HEK293 (cell line): ENCODE measurements around the gene WASF3.

Experiments
- CTCF ChIA-PET: fragments of 350-600 bp; formaldehyde crosslinking; extraction: SDS; loops from one replicate; lab custom pipeline; 2021; ENCODE audit warnings: antibody characterized with exemption; lab: Yijun Ruan, JAX
- POLR2A ChIA-PET: fragments of 300-600 bp; formaldehyde crosslinking; extraction: SDS; loops from one replicate; lab custom pipeline; 2020; ENCODE audit warnings: antibody characterized with exemption, inconsistent platforms; lab: Yijun Ruan, JAX
- H3K27ac ChIP-seq: fragments of 200-500 bp; sonication (Bioruptor generic); 2 replicates; pipeline ENCODE4 v1.5.1; 2014; ENCODE audit warnings: low read depth, low read length, control low read depth, inconsistent platforms; ENCODE audit errors: extremely low read depth
- H3K36me3 ChIP-seq, 2 experiments: fragments of 200-500 bp in 1 of 2; sonication (Bioruptor generic) in 1 of 2; 1 replicate in 1 of 2; 2 replicates in 1 of 2; pipeline ENCODE4 v1.5.1; 2014 to 2017; ENCODE audit warnings: inconsistent platforms in 2 of 2, low read length in 2 of 2; ENCODE audit not compliant: control insufficient read depth in 2 of 2, insufficient read depth in 1 of 2
- H3K4me1 ChIP-seq: fragments of 200-500 bp; sonication (Bioruptor generic); 2 replicates; pipeline ENCODE4 v1.5.1; 2014; ENCODE audit warnings: mild to moderate bottlenecking, low read length, inconsistent platforms; ENCODE audit not compliant: control insufficient read depth, insufficient read depth
- H3K4me3 ChIP-seq: 2 replicates; pipeline ENCODE4 v1.5.1; 2011; ENCODE audit warnings: low read depth, mild to moderate bottlenecking, control low read depth, low read length, moderate library complexity
- H3K9me3 ChIP-seq: fragments of 200-500 bp; sonication (Bioruptor generic); 2 replicates; pipeline ENCODE4 v1.5.1; 2014; ENCODE audit warnings: low read depth, low read length, inconsistent platforms; ENCODE audit not compliant: control insufficient read depth, insufficient read depth
- BCL11A ChIP-seq: fragments of 450-650 bp; formaldehyde crosslinking; IDR thresholded peaks from 2 replicates; pipeline ENCODE4 v1.5.1; 2016; ENCODE audit warnings: low read depth, missing biosample characterization, missing genetic modification characterization
- KLF17 ChIP-seq: fragments of 450-650 bp; formaldehyde crosslinking; IDR thresholded peaks from 2 replicates; pipeline ENCODE4 v1.5.1; 2016; ENCODE audit warnings: missing biosample characterization, missing genetic modification characterization
- SCRT1 ChIP-seq: fragments of 450-650 bp; formaldehyde crosslinking; IDR thresholded peaks from 2 replicates; pipeline ENCODE4 v1.5.1; 2016; ENCODE audit warnings: missing biosample characterization, missing genetic modification characterization, borderline replicate concordance
- WT1 ChIP-seq: fragments of 450-650 bp; formaldehyde crosslinking; IDR thresholded peaks from 2 replicates; pipeline ENCODE4 v1.5.1; 2016; ENCODE audit warnings: missing biosample characterization, missing genetic modification characterization
- ZBTB1 ChIP-seq: fragments of 450-650 bp; formaldehyde crosslinking; IDR thresholded peaks from 2 replicates; pipeline ENCODE4 v1.5.1; 2016; ENCODE audit warnings: missing biosample characterization, missing genetic modification characterization
- ZBTB17 ChIP-seq: fragments of 450-650 bp; formaldehyde crosslinking; IDR thresholded peaks from 2 replicates; pipeline ENCODE4 v1.5.1; 2016; ENCODE audit warnings: missing biosample characterization, missing genetic modification characterization
- ZBTB20 ChIP-seq: fragments of 450-650 bp; formaldehyde crosslinking; IDR thresholded peaks from 2 replicates; pipeline ENCODE4 v1.5.1; 2016; ENCODE audit warnings: missing biosample characterization, missing genetic modification characterization
- ZBTB44 ChIP-seq: fragments of 450-650 bp; IDR thresholded peaks from 2 replicates; pipeline ENCODE4 v1.5.1; 2018; ENCODE audit warnings: missing biosample characterization, mild to moderate bottlenecking, missing genetic modification characterization
- ZFHX2 ChIP-seq: fragments of 450-650 bp; formaldehyde crosslinking; conservative IDR thresholded peaks from 2 replicates; pipeline ENCODE4 v1.5.1; 2016; ENCODE audit warnings: missing biosample characterization, missing genetic modification characterization
- ZNF10 ChIP-seq: fragments of 450-650 bp; formaldehyde crosslinking; IDR thresholded peaks from 2 replicates; pipeline ENCODE4 v1.5.1; 2017; ENCODE audit warnings: missing biosample characterization, missing genetic modification characterization
- ZNF169 ChIP-seq: fragments of 450-650 bp; formaldehyde crosslinking; IDR thresholded peaks from 2 replicates; pipeline ENCODE4 v1.5.1; 2016; ENCODE audit warnings: missing biosample characterization, missing genetic modification characterization
- ZNF19 ChIP-seq: fragments of 450-650 bp; formaldehyde crosslinking; IDR thresholded peaks from 2 replicates; pipeline ENCODE4; 2016; ENCODE audit warnings: missing biosample characterization, missing genetic modification characterization, low read depth
- ZNF2 ChIP-seq: fragments of 450-650 bp; formaldehyde crosslinking; IDR thresholded peaks from 2 replicates; pipeline ENCODE4 v1.5.1; 2016; ENCODE audit warnings: missing biosample characterization, missing genetic modification characterization
- ZNF292 ChIP-seq: fragments of 450-650 bp; formaldehyde crosslinking; IDR thresholded peaks from 2 replicates; pipeline ENCODE4 v1.5.1; 2016; ENCODE audit warnings: low read depth, missing biosample characterization, missing genetic modification characterization, borderline replicate concordance
- ZNF324 ChIP-seq: fragments of 450-650 bp; formaldehyde crosslinking; IDR thresholded peaks from 2 replicates; pipeline ENCODE4 v1.5.1; 2016; ENCODE audit warnings: missing biosample characterization, missing genetic modification characterization
- ZNF37A ChIP-seq: fragments of 450-650 bp; IDR thresholded peaks from 2 replicates; pipeline ENCODE4 v1.5.1; 2018; ENCODE audit warnings: missing biosample characterization, missing genetic modification characterization
- ZNF391 ChIP-seq: fragments of 450-650 bp; formaldehyde crosslinking; IDR thresholded peaks from 2 replicates; pipeline ENCODE4 v1.5.1; 2016; ENCODE audit warnings: low read depth, missing biosample characterization, missing genetic modification characterization, borderline replicate concordance
- ZNF426 ChIP-seq: fragments of 450-650 bp; formaldehyde crosslinking; IDR thresholded peaks from 2 replicates; pipeline ENCODE4 v1.5.1; 2017; ENCODE audit warnings: missing biosample characterization, missing genetic modification characterization, mild to moderate bottlenecking, inconsistent platforms, moderate library complexity
- ZNF585B ChIP-seq: fragments of 450-650 bp; formaldehyde crosslinking; IDR thresholded peaks from 2 replicates; pipeline ENCODE4 v1.5.1; 2016; ENCODE audit warnings: missing biosample characterization, missing genetic modification characterization
- ZNF624 ChIP-seq: fragments of 450-650 bp; formaldehyde crosslinking; IDR thresholded peaks from 2 replicates; pipeline ENCODE4 v1.5.1; 2017; ENCODE audit warnings: missing biosample characterization, missing genetic modification characterization
- ZNF626 ChIP-seq: fragments of 450-650 bp; sonication (Bioruptor Pico); formaldehyde crosslinking; IDR thresholded peaks from 2 replicates; pipeline ENCODE4 v1.5.1; 2018; ENCODE audit warnings: missing biosample characterization, missing genetic modification characterization, inconsistent platforms
- ZNF768 ChIP-seq: fragments of 450-650 bp; formaldehyde crosslinking; IDR thresholded peaks from 2 replicates; pipeline ENCODE4 v1.5.1; 2018; ENCODE audit warnings: missing biosample characterization, mild to moderate bottlenecking, missing genetic modification characterization
- ZNF843 ChIP-seq: fragments of 450-650 bp; formaldehyde crosslinking; IDR thresholded peaks from 2 replicates; pipeline ENCODE4 v1.5.1; 2016; ENCODE audit warnings: missing biosample characterization, missing genetic modification characterization
- TF ChIP-seq, protein P1 (sequence below): fragments of 450-650 bp; formaldehyde crosslinking; IDR thresholded peaks from 2 replicates; pipeline ENCODE4 v1.5.1; 2016; ENCODE audit warnings: missing biosample characterization, missing genetic modification characterization
- TF ChIP-seq, protein P2 (sequence below): fragments of 450-650 bp; formaldehyde crosslinking; IDR thresholded peaks from 2 replicates; pipeline ENCODE4 v1.5.1; 2016; ENCODE audit warnings: missing biosample characterization, missing genetic modification characterization
- TF ChIP-seq, protein P3 (sequence below): fragments of 450-650 bp; formaldehyde crosslinking; IDR thresholded peaks from 2 replicates; pipeline ENCODE4 v1.5.0; 2017; ENCODE audit warnings: missing biosample characterization, missing genetic modification characterization, borderline replicate concordance
- TF ChIP-seq, protein P4 (sequence below): fragments of 450-650 bp; formaldehyde crosslinking; IDR thresholded peaks from 2 replicates; pipeline ENCODE4 v1.5.1; 2016; ENCODE audit warnings: missing biosample characterization, missing genetic modification characterization

WASF3 gene

GRCh38 chr13:26590951-26591350 lies 33.5 kb downstream of the WASF3 start:
- no peak overlapping the region for H3K27ac ChIP-seq
- no peaks in the 10 kb centered on the region for H3K36me3 ChIP-seq
- CTCF ChIA-PET = interaction anchor here (0.7 kb wide), 1 partner anchor 27 kb away, joined by 3 read pairs; no protein-coding TSS in a partner anchor
- H3K4me3 ChIP-seq = no peak overlapping the region
- no peaks in the 10 kb centered on the region for H3K4me1 ChIP-seq
- POLR2A ChIA-PET = no interaction called here
- H3K9me3 ChIP-seq = no peaks in the 10 kb centered on the region
- TF ChIP-seq ZNF585B (tag by site-specific recombination) (no peak), KLF17 (tag by site-specific recombination) (no peak), BCL11A (tag by site-specific recombination) (no peak), ZBTB44 (tag by site-specific recombination) (no peak), WT1 (tag by site-specific recombination) (peak; percentile 52), ZNF426 (tag by site-specific recombination) (no peak), ZNF624 (tag by site-specific recombination) (no peak), ZBTB17 (tag by site-specific recombination) (peak; percentile 13; the same call in 1 of the 2 replicates), ZNF37A (tag by site-specific recombination) (no peak), ZBTB20 (tag by site-specific recombination) (no peak), ZNF169 (tag by site-specific recombination) (no peak), ZNF292 (tag by site-specific recombination) (no peak), ZFHX2 (no peak), ZNF843 (tag by site-specific recombination) (no peak), ZNF10 (tag by site-specific recombination) (no peak), ZNF2 (tag by site-specific recombination) (no peak), ZNF626 (tag by site-specific recombination) (no peak), ZNF391 (no peak), ZBTB1 (no peak), ZNF324 (no peak), ZNF768 (tag by site-specific recombination) (no peak), SCRT1 (tag by site-specific recombination) (no peak), ZNF19 (tag by site-specific recombination) (no peak)
- TF ChIP-seq, protein P1, sequence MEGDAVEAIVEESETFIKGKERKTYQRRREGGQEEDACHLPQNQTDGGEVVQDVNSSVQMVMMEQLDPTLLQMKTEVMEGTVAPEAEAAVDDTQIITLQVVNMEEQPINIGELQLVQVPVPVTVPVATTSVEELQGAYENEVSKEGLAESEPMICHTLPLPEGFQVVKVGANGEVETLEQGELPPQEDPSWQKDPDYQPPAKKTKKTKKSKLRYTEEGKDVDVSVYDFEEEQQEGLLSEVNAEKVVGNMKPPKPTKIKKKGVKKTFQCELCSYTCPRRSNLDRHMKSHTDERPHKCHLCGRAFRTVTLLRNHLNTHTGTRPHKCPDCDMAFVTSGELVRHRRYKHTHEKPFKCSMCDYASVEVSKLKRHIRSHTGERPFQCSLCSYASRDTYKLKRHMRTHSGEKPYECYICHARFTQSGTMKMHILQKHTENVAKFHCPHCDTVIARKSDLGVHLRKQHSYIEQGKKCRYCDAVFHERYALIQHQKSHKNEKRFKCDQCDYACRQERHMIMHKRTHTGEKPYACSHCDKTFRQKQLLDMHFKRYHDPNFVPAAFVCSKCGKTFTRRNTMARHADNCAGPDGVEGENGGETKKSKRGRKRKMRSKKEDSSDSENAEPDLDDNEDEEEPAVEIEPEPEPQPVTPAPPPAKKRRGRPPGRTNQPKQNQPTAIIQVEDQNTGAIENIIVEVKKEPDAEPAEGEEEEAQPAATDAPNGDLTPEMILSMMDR (tag by site-specific recombination) = 0 out of 2 replicates have a peak, but pooled peaks have one; percentile 8
- TF ChIP-seq, protein P2, sequence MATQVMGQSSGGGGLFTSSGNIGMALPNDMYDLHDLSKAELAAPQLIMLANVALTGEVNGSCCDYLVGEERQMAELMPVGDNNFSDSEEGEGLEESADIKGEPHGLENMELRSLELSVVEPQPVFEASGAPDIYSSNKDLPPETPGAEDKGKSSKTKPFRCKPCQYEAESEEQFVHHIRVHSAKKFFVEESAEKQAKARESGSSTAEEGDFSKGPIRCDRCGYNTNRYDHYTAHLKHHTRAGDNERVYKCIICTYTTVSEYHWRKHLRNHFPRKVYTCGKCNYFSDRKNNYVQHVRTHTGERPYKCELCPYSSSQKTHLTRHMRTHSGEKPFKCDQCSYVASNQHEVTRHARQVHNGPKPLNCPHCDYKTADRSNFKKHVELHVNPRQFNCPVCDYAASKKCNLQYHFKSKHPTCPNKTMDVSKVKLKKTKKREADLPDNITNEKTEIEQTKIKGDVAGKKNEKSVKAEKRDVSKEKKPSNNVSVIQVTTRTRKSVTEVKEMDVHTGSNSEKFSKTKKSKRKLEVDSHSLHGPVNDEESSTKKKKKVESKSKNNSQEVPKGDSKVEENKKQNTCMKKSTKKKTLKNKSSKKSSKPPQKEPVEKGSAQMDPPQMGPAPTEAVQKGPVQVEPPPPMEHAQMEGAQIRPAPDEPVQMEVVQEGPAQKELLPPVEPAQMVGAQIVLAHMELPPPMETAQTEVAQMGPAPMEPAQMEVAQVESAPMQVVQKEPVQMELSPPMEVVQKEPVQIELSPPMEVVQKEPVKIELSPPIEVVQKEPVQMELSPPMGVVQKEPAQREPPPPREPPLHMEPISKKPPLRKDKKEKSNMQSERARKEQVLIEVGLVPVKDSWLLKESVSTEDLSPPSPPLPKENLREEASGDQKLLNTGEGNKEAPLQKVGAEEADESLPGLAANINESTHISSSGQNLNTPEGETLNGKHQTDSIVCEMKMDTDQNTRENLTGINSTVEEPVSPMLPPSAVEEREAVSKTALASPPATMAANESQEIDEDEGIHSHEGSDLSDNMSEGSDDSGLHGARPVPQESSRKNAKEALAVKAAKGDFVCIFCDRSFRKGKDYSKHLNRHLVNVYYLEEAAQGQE (tag by site-specific recombination) = no peak
- TF ChIP-seq, protein P3, sequence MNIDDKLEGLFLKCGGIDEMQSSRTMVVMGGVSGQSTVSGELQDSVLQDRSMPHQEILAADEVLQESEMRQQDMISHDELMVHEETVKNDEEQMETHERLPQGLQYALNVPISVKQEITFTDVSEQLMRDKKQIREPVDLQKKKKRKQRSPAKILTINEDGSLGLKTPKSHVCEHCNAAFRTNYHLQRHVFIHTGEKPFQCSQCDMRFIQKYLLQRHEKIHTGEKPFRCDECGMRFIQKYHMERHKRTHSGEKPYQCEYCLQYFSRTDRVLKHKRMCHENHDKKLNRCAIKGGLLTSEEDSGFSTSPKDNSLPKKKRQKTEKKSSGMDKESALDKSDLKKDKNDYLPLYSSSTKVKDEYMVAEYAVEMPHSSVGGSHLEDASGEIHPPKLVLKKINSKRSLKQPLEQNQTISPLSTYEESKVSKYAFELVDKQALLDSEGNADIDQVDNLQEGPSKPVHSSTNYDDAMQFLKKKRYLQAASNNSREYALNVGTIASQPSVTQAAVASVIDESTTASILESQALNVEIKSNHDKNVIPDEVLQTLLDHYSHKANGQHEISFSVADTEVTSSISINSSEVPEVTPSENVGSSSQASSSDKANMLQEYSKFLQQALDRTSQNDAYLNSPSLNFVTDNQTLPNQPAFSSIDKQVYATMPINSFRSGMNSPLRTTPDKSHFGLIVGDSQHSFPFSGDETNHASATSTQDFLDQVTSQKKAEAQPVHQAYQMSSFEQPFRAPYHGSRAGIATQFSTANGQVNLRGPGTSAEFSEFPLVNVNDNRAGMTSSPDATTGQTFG (tag by site-specific recombination) = no peak
- TF ChIP-seq, protein P4, sequence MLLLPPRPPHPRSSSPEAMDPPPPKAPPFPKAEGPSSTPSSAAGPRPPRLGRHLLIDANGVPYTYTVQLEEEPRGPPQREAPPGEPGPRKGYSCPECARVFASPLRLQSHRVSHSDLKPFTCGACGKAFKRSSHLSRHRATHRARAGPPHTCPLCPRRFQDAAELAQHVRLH (tag by site-specific recombination) = no peak
